H1 (cell line): Measurements from ENCODE around the gene TBX5. TPM values are rescaled to one million over a fixed set of nuclear protein-coding genes. Genes with fewer than 3 reads are reported as not detected.

Experiments
- ATF3 ChIP-seq: IDR thresholded peaks from 2 replicates; pipeline ENCODE4 v1.6.1; 2011; ENCODE audit warnings: low read depth, mild to moderate bottlenecking, low read length; ENCODE audit not compliant: insufficient read depth
- CBX5 ChIP-seq: fragments of 300-800, 300-1000 bp; sonication (generic); IDR thresholded peaks from 2 replicates; pipeline ENCODE4 v1.7.1; 2016; ENCODE audit warnings: antibody characterized with exemption, low read length, low read depth
- CEBPB ChIP-seq: IDR thresholded peaks from 2 replicates; pipeline ENCODE4 v1.6.1; 2012; ENCODE audit warnings: low read depth, low read length
- MAFK ChIP-seq: IDR thresholded peaks from 2 replicates; pipeline ENCODE4 v1.6.1; 2012; ENCODE audit warnings: low read depth, mild to moderate bottlenecking, improper control_type of control experiment, low read length
- POLR2AphosphoS5 ChIP-seq: IDR thresholded peaks from 2 replicates; pipeline ENCODE4 v1.6.1; 2011; ENCODE audit warnings: low read depth, low read length
- SAP30 ChIP-seq: fragments of 300-600 bp; sonication (generic); IDR thresholded peaks from 2 replicates; pipeline ENCODE4 v1.7.1; 2012; ENCODE audit warnings: low read length, moderate library complexity, mild to moderate bottlenecking, inconsistent platforms; ENCODE audit not compliant: insufficient read depth, insufficient replicate concordance
- polyA plus RNA-seq, 7 experiments: library from polyadenylated mRNA; depleted of rRNA in 3 of 7; stranded (reverse) in 5 of 7; unstranded in 2 of 7; fragments of >200 nt in 5 of 7; fragments of 200-250 nt in 2 of 7; gene quantifications; 1 replicate in 5 of 7; 2 replicates in 1 of 7; 4 replicates in 1 of 7; pipeline versions ENCODE4 v1.2.1 to v1.2.3, GENCODE V29; 2011 to 2013; ENCODE audit warnings: missing spikeins in 2 of 7, mixed read lengths in 2 of 7
- total RNA-seq: library from RNA; stranded (reverse); fragmentation: NEBNext Ultra II Directional; extraction: Animal tissue kit (Norgen Biotek cat#: 25700); gene quantifications from 2 replicates; pipeline ENCODE4 v1.2.1, GENCODE V29; 2021

The TBX5 gene
- total and polyA plus RNA-seq, 2 of the 8 experiments (the other 6 are each of a cell fraction or from before 2014, with no cell fraction given) = 0.05 TPM; not detected in 1

DNA sequence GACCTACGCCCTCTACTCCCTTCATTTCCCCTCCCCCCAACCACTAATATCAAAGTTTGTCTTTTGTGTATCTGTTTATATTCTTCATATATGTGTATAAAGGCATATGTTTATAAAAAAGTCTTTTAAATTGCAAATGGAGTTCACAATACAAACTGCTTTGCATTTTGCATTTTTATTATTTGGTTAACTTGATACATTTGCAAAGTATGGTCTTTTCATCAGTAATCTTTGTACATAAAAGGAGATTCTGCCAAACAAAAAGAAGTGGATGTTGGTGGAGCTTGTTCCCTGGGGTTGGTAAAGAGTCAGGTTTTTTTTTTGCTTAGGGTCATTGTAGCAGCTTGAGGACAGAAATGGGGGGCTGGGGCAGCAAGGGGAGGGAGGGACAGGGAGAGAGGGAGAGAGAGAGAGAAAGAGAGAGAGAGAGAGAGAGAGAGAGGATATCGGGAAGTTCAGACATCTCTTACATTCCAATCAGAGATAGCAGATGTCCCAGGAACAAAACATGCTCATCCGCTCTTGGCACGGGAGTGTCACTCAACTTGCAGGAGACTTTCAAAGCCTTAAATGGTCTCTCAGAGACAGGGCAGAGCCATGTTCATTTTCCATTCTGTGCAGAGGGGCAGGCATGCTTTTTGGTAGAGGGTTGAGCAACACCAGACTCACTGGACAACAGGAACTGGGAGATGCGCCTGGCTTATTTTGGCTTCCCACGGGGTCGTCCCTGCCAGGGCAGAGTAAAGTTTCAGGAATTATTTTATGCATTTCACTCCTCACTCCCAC, 44.8 kb upstream of the TBX5 start (continued):
- TF ChIP-seq CBX5 = no peak
- no peak for TF ChIP-seq POLR2AphosphoS5
- no peak for TF ChIP-seq MAFK
- 0 out of 2 replicates have a peak, but pooled peaks have one; percentile 4 for TF ChIP-seq CEBPB
- no peak for TF ChIP-seq ATF3
- TF ChIP-seq SAP30 = no peak
- TF ChIP-seq, all 59 proteins: peak for 3
